HL-60 (cell line): ENCODE data around the gene DHRS13.

Source experiments
- CTCF ChIP-seq: IDR thresholded peaks from one replicate; pipeline ENCODE4 v1.5.1; 2011; ENCODE audit warnings: low read length, control low read depth, inconsistent platforms; ENCODE audit not compliant: insufficient read depth
- GABPA ChIP-seq: IDR thresholded peaks from 2 replicates; pipeline ENCODE4 v1.6.1; 2012; ENCODE audit warnings: low read depth
- POLR2AphosphoS5 ChIP-seq: IDR thresholded peaks from 2 replicates; pipeline ENCODE4 v1.6.1; 2012; ENCODE audit warnings: low read depth
- REST ChIP-seq: IDR thresholded peaks from 2 replicates; pipeline ENCODE4 v1.6.1; 2012; ENCODE audit warnings: low read depth; ENCODE audit not compliant: insufficient replicate concordance

- TF ChIP-seq CTCF (no peak), POLR2AphosphoS5 (no peak), GABPA (no peak), REST (no peak)
Measured at GRCh38 chr17:28908640-28909167, 5.8 kb upstream of the DHRS13 start.
